HT-29 (cell line): ENCODE measurements around the gene TMTC2. TPM values are rescaled to one million over a fixed set of nuclear protein-coding genes. Genes with fewer than 3 reads are reported as not detected.
A peak's percentile ranks its signal among the peaks of the same experiment; 100 is the strongest.

ENCODE experiments used
- DNase-seq: peaks from one replicate; pipeline ENCODE4 v3.0.0-alpha.2; 2015; ENCODE audit warnings: low spot score
- total RNA-seq: library from RNA; depleted of rRNA; stranded (reverse); fragments of >200 nt; shearing (Covaris generic); gene quantifications from 2 replicates; pipeline ENCODE4 v1.2.3, GENCODE V29; 2014

TMTC2 gene
- total RNA-seq, 1 experiment from 2014 or later: 18.2 TPM

DNA sequence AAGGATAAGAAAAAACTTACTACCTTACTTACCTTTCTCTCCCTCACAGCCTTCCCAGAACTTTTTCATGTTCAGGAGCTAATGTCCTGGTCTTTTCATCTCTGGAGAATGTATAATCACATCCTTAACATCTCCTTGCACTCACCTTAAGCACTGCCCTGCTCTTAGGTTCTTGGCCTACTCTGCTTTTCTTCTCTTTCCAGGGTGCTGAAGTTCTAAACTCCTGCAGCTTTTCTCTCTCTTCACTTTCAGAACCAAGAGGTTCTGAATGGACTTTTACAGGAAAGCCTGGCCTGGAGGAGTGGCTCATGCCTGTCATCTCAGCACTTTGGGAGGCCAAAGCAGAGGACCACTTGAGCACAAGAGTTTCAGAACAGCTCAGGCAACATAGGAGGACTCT lies 101.9 kb downstream of the TMTC2 start:
- DNase-seq: no peak

DNA sequence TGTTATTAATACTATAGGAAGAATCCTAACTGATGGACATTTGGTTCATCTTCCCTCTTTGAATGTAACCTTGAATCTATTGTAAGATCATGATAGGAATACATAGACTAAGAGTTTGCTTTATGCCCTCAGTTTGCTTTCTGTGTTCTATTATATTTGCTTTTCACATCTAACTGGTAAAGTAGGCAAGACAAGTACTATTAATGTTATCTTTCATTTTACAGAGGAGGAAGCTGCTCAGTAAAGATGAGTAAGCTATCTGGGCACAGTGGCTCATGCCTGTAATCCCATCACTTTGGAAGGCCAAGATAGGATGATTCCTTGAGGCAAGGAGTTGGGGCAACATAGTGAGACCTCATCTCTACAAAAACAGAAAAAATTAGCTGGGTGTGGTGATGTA lies 103.0 kb downstream of the TMTC2 start:
- DNase-seq: no peak

DNA sequence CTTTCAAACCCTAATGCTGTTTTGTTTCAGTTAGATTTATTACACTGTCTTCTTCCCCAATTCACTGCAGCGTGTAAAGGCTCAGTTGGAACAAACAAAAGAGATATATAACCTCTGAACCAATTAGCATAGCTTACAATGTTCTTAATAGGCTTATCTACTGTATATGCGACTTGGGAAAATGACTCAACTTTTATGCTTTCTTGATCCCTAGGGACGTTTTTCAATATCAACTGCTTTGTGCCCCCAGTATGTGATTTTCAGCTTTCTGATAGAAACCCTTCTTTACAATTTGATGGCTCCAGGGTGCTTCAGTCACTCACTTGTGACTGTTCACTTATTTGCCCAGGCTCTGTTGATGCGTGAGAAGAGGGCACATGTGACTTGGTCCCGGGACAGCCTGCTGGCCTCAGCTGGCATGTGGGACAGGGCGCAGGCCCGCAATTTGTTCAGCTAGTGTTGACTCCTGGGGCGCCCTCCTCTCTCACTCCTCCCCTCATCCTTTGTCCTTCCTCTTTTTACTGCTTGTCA lies 107.1 kb downstream of the TMTC2 start:
- no peak for DNase-seq

DNA sequence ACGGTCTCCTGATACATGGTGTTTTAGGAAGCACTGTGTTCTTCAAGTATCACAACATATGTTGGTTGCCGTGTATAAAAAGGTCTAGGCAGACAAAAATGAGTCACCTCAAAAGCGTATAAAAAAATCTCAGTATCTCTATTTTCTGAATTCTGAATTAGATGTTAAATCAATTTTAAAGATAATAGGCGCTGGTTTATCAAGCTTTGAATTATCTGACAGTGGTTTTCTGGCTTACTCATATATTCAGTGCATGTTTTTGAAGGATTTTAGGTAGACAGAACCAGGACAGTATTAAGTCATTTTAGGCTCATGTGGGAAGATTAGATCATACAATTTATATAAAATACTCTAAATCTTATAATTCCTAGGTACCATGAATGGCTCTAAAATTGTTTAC lies 110.8 kb downstream of the TMTC2 start:
- no peak for DNase-seq

DNA sequence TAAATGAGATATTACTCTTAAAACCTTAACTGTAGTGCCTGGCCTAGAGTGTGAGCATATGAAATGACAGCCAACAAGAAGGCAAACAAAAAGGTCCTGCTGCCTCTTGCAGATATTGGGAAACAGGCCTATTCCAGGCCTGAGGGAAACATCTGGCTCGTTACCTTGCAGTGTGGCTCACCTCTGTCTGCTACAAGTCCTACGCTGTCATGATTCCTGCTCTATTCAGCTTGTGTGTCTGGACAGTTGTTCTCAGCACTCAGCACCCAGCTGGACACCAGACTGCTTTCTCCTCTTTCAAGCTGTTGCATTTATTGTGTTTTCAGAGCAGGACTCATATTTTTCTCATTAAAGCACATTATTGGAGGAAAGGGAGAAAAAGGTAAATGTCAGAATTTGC lies 113.5 kb downstream of the TMTC2 start:
- no peak for DNase-seq

DNA sequence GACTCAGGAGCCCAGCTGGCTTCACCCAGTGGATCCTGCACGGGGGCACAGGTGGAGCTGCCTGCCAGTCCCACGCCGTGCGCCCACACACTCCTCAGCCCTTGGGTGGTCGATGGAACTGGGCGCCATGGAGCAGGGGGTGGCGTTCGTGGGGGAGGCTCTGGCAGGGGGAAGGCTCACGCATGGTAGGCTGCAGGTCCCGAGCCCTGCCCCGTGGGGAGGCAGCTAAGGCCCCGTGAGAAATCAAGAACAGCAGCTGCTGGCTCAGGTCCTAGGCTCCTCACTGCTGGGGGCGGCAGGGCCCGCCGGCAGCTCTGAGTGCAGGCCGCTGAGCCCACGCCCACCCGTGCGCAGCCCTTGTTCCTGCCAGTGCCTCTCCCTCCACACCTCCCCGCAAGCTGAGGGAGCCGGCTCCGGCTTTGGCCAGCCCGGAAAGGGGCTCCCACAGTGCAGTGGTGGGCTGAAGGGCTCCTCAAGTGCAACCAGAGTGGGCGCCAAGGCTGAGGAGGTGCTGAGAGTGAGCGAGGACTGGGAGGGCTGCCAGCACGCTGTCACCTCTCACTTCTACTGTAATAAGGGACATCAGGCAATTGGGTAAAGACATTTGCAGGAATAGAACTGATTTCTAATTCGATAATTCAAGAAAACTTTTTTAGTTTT lies 115.4 kb downstream of the TMTC2 start:
- no peak for DNase-seq

DNA sequence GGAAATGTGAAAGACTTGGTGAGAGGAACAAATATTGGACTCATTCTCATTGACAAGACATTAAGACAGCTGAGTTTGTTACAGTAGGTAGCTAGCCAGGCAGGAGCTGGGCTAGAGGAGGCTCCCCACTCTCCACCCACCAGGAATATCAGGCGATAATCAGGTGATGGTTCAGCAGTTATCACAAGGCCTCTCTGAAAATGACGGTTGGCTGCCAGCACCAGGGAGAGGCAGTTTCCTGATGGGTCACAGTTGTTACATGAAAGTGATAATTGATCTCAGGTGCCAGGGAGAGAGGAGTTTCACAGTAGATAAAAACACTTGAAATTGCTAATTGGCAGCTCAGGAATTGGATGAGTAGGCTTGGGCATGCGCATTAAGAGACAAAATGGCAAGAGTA lies 116.5 kb downstream of the TMTC2 start:
- DNase-seq: no peak

DNA sequence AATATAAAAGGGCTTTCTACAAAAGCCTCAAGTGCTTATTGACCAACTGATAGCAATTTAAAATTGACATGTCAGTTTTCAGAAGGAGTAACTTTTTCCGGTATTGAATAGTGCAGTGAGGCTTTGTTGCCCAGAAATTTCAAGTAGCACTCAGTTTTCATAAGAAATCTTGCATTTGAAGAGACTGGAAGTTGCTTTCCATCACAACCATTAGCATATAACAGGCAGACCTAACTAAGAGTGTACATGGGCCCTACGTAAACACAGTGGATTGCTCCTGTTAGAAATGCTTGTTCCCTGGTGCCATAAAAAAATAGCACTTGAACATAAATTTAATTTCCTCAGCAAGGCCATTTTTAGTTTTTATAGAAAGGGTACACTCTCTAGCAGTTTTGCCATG lies 117.9 kb downstream of the TMTC2 start:
- DNase-seq: no peak

DNA sequence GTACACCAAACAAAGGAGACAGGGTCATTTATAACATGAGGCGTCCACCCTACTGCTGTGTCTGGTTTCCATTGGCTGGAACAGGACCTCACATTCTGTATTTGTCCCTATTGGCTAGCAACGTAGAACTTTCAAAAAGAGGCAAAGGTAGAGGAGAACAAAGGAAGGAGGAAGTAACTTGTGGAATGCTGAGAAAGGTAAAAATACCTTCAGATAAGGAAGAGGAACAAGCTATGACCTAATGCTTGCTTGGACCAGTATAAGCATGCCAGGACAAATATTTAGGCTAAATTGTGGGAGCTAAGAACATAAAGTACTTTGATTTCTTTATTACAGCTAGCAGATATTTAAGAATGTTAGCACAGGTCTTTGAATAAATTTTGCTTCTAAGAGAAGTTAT lies 118.3 kb downstream of the TMTC2 start:
- peak; percentile 11 for DNase-seq

DNA sequence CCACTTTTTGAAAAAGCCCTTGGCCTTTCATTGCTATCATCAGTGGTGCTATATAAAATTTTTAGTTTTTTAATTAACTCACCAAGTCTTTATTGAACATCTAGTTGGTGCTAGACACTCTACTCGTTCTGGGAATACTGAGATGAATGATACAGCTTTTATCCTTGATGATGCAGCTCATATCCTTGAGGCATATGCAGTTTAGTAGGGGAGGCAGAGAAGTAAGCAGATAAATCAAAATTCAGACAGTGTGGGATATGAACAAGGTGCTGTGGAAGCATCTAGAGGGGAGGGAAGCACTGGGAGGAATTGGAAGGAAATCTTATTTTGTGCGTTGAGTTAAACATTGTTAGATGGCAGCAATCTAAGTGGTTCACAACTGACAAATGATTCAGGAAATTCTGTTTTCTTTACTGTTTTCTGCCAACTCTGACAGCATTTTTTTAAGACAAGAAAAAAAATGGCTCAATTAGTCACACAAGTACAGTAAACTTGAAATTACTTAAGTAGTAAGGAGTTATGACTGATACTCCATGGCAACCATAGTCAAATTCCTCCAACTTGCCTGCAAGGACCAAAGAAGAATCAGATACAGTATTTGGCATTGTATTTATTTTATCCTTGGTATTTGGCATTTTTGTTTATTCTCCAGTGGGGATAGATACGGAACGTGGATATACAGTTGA lies 119.2 kb downstream of the TMTC2 start:
- no peak for DNase-seq

DNA sequence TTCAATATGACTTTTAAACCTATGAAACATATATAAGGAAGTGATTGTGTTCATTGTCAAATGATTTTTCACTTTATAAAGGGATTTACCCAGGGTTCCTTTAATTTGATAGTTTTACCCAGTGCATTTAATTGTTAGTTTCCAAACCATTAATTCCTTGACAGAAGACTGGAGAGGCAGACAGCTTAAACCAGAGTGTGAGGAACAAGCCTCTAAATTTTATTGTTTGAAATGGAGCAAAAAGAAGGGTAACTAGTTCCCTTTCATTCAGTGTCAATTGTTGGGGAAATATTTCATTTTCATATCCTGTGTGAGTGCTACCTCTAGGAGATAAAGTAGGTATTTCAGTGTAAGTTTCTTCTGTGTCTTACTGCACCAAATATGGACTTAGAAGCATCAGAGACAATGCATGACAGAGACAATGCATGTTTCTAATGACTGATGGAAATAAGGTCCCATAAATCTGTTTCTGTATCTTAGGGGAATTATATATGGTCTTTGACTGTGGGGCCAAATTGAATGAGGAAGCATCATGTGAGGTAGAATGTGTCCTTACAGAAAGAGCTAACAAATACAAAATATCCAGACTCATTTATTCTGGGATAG lies 120.5 kb downstream of the TMTC2 start:
- DNase-seq: no peak

DNA sequence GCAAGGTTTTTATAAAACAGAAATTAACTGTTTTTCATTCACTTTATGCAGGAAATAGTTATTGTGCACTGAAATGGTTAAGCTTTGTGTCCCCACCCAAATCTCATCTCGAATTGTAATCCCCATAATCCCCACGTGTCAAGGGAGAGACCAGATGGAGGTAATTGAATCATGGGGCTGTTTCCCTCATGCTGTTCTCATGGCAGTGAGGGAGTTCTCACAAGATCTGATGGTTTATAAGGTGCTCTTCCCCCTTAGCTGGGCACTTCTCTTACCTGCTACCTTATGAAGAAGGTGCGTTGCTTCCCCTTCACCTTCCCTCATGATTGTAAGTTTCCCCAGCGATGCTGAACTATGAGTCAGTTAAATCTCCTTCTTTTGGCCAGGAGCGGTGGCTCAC lies 123.9 kb downstream of the TMTC2 start:
- DNase-seq: no peak

DNA sequence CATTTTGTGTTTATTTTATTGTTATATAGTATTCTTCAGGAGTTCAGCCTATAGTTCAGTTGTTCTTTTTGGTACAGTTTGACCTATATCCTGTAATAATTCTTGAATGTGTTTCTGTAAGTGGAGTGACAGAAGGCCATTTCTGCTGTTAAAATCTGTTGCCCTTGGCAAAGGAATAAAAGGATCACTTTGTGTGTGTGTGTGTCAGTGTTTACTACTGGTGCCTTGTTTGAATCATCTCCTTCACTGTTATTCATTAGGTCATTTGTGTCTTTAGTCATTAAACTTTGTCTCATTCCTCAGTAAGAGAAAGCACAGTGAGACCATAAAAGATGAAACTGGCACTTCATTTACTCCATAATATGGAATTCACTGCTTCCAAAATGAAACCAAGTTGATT lies 130.7 kb downstream of the TMTC2 start:
- DNase-seq: no peak

DNA sequence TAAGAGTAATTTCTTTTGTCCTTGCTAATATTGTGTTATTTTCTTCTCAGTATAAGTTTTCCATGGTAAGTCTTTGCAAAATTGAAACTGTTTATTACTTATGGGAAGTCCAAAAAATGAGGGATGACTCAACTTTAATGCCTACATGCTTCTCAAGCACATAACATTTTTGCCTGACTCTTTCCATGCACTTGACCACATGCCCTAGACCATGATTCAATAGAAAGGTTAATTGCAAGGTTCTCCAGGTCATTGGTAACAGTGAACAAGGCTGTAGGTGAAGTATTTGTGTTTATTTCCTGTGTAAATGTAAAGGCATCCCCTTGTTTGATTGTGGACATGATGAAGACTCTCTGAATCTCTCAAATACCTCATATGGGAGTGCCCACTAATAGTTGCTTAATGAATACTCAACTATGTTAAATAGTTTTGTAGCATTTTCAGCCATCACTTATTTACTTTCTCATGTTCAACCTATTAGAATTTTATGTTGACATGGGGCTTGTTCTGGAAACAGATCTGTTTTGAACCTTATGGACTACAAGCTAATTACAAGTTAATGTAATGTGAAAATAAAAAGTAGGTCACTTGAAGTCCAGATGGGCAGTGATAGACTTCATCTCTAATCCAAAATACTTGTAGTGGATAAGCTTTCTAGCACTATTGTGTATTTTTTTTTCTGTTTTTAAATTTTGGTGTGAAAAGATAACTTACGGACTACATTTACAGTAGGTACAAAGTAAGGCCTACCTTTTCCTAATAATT lies 131.7 kb downstream of the TMTC2 start:
- no peak for DNase-seq

DNA sequence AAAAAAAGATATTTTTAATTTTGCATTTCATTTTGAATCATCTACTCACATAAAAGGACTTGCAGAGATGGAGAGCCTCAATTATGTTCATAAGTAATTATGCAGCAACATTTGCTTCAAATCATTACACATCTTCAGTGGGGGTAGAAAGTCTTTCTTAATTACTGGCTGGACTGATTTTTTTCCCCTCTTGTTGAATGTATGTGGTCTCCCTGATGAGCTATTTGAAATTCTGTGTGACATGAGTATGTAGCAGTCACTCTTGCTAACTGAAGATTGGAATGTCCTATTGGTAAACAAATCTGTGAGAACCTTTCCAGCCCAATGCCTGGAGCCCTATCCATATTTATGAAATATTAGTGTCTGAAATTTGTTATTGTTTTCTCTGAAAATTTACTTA lies 139.8 kb downstream of the TMTC2 start:
- DNase-seq: no peak

DNA sequence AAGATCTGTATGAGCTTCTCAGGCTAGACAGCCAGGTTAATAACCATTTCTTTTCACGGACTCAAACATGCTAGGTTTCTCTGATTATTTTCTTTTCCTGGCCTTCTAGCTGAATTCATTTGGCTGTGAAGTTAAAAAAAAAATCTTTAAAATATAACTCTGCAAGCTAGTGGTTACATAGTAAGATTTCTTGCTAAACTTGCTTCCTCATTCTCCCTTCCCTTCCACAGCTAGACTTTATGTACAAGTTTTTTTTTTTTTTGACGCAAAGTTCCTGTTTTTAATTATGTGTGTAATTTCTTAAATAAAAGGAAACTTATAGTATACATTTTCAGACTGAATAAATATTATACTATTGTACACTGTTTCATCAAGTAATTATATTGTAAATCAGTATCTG lies 145.4 kb downstream of the TMTC2 start:
- DNase-seq: no peak

DNA sequence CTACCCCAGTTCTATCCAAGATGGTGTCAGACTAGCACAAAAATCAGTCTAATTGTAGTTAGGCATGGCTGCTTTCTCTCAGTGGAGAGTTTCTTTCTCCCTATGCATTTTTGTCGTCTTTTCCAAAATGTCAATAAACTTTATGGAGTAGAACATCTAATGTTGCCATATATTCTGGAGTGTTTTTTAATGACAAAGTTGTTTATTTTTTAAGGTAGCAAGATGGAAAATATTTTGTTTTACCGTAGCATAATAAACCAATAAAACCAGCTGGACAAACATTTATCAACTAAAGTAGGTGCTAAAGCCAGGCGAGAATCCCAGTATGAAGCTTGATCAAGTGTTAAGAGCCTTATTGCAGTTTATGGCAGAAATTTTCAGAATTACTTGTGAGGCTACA lies 146.3 kb downstream of the TMTC2 start:
- no peak for DNase-seq

DNA sequence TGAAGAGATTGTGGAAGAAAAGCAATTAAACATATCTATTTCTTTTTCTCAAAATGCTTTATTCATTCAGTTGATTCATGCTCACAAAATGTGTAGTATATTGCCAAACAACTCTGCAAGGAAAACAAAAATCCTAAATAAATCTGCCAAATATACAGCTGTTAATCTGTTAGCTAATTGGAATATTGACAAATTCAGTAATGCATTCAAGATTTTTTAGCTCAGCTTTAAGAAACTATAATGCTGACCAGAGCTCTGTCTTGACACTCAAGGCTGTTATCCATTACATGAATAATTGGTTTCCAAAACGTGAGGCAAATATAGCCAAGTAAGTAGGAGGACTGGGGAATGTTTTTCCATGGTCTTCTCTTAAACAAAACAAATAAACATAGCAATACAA lies 146.8 kb downstream of the TMTC2 start:
- DNase-seq: no peak

DNA sequence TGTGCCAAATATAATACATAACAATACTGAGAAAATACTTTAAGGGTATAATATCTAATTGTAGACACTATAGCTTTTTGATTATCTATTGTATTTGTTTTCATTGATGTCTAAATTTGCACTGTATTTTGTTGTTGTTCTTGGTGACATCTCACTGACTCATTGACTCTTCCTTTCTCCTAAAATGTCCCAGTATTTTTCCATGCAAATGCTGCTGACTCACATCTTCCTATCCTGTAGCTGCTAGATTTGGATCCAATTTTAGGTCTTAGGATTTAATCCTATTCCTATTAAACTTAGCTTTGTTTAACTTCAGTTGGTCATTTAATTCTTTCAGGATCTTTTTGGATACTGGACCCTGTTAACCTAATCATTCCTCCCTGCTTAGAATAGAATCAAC lies 148.5 kb downstream of the TMTC2 start:
- no peak for DNase-seq

DNA sequence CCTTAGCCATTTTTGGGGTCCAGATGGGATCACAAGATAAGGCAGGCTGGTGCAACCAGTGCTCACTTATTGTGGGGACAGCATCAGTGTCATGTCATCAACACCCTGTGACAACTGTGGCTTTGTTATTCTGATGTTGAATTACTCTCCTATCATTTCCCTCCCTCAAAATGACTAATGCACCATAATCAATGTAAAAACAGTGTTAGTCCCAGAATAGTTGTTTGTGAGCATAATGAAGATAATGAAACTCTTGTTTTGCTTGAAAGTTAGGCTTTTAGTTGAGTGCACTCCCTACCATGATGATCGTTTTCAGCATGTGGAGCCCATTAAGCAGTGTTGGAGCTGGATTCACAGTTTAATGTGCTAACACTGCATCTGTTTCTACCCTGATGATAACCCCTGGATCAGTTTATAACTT lies 151.4 kb downstream of the TMTC2 start:
- no peak for DNase-seq

DNA sequence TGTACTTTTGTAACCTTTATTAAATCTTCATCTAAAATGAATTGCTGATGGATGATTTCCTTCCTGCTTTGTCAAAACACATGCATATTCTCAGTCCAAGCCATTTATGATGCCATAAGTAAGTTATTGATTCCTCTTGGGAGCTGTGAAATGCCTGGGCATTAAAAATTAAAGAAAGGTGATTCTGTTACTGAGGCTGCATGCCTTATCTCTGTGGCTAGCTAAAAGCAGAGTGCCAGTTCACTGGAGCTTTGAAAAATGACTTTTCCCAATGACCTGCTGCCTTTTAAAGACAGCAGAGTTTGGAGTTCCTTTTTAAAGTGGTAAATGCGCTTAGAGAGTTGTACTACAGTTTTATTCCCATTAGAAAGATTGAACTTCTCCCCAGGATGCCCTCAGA lies 152.1 kb downstream of the TMTC2 start:
- DNase-seq: no peak

DNA sequence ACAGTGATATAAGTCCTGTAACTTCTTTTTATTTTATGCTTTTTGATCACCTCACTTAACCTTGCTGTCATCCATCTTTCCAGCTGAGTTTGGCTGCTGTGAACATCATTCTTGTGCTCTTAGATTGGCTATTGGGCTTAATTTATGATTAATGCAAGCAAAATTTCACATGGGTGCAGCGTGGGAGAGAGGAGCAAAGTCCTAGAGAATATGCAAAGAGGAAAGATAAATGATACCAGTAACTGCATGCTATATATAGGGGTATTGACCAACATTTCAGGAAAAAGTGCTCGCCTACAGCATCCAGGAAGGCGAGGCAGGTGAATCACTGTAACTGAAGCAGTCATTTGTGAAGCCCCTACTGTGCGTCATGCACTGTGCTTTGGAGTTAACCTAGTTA lies 153.1 kb downstream of the TMTC2 start:
- no peak for DNase-seq
